Smooth muscle cell (in vitro differentiated cells): ENCODE results near the gene POU2F3. TPM values are rescaled to one million over a fixed set of nuclear protein-coding genes. Genes with fewer than 3 reads are reported as not detected.

ENCODE experiments used
- DNase-seq: peaks from one replicate; lab custom pipeline; 2025; ENCODE audit not compliant: unreplicated experiment; lab: John Stamatoyannopoulos, UW
- H2AFZ ChIP-seq: fragments of 200-600 bp; sonication (generic); 2 replicates; pipeline ENCODE4 v1.6.0; 2016; ENCODE audit warnings: antibody characterized with exemption, low read depth, mild to moderate bottlenecking
- H3F3A ChIP-seq: fragments of 200-600 bp; sonication (generic); 2 replicates; pipeline ENCODE4 v1.6.0; 2017; ENCODE audit warnings: antibody characterized with exemption, low read depth
- H3K27ac ChIP-seq: fragments of 200-600 bp; sonication (generic); 2 replicates; pipeline ENCODE4 v1.5.1; 2016; ENCODE audit warnings: low read depth, mild to moderate bottlenecking
- H3K27me3 ChIP-seq: fragments of 200-600 bp; sonication (generic); 2 replicates; pipeline ENCODE4 v1.6.1; 2016; ENCODE audit warnings: low read depth, mild to moderate bottlenecking
- H3K36me3 ChIP-seq: fragments of 200-600 bp; sonication (generic); 2 replicates; pipeline ENCODE4 v1.5.1; 2016; ENCODE audit warnings: low read depth
- H3K4me1 ChIP-seq: fragments of 200-600 bp; sonication (generic); 2 replicates; pipeline ENCODE4 v1.5.1; 2016; ENCODE audit warnings: low read depth
- H3K4me2 ChIP-seq: fragments of 200-600 bp; sonication (generic); 2 replicates; pipeline ENCODE4 v1.6.0; 2016; ENCODE audit warnings: mild to moderate bottlenecking
- H3K4me3 ChIP-seq: fragments of 200-600 bp; sonication (generic); 2 replicates; pipeline ENCODE4 v1.5.1; 2016; ENCODE audit warnings: mild to moderate bottlenecking
- H3K79me2 ChIP-seq: fragments of 200-600 bp; sonication (generic); 2 replicates; pipeline ENCODE4 v1.6.0; 2016; ENCODE audit warnings: low read depth, mild to moderate bottlenecking
- H3K9ac ChIP-seq: fragments of 200-600 bp; sonication (generic); 2 replicates; pipeline ENCODE4 v1.6.0; 2016; ENCODE audit warnings: low read depth
- H3K9me3 ChIP-seq: fragments of 200-600 bp; sonication (generic); replicated peaks from 2 replicates; pipeline ENCODE4 v1.5.1; 2016; ENCODE audit warnings: low read depth
- H4K20me1 ChIP-seq: fragments of 200-600 bp; sonication (generic); 2 replicates; pipeline ENCODE4 v1.6.0; 2016; ENCODE audit warnings: low read depth
- CTCF ChIP-seq: fragments of 200-600 bp; sonication (generic); IDR thresholded peaks from 2 replicates; pipeline ENCODE4 v1.5.1; 2017; ENCODE audit warnings: borderline replicate concordance, mild to moderate bottlenecking, antibody characterized with exemption; ENCODE audit not compliant: insufficient read depth, poor library complexity, severe bottlenecking
- WGBS: methylation state at CpG from one replicate; pipeline ENCODE4 v1.1.7; 2016; ENCODE audit warnings: low lambda C conversion rate; 5-methylcytosine and 5-hydroxymethylcytosine counted together
- polyA plus RNA-seq: library from polyadenylated mRNA; unstranded; fragments of >200 nt; fragmentation: Nextera tagmentation; extraction: Ambion mirVana; gene quantifications from 2 replicates; pipeline ENCODE4 v1.2.1, GENCODE V29; 2016
- total RNA-seq: library from RNA; depleted of rRNA; stranded (reverse); fragments of >200 nt; gene quantifications from 2 replicates; pipeline ENCODE4 v1.2.3, GENCODE V29; 2014

The POU2F3 gene
- total and polyA plus RNA-seq, 2 experiments from 2014 or later = 2.8 TPM; not detected in 1

DNA sequence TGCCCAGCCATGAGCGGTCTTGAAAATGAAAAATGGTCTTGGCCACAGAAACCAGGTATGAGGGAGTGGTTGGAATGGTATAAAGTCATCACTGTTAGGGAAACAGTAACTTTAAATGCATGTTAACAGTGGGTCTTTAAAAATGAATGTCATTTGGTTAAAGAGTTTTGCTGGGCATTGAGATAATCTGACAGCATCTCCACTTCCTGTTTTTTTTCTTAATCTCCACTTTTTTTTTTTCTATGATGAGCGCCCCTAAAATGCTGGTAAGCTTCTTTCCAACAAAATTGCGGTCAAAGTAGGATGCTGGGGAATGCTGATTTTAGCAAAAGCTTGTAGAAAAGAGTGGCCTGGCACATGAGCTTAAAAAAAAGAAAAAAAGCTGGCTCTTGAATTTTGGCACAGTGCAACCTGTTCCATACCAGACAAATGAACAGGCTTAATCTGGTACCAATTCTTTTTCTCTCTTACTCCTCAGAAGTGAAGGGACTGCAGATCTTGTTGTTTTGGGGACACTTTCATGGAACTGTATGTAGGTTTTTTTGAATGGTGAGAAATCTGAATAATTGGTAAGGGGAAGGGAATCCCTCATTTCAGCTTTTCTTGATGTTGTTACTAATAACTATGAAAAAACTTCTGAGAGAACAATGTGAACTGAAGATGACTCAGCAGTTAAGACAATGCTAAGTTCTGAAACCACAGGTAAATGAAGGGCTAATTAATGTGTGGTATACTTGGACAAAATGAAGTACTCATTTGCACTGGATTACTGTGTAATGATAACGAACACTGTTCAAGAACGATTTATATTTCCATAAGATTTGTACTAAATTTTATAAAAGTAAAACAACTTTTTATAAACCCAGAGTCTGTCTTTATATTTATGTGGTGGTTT lies 93.1 kb downstream of the POU2F3 start:
- H3K36me3 ChIP-seq = no peaks in the 10 kb centered on the region
- H3F3A ChIP-seq = peaks cover 44% of the 10 kb centered on the region
- H4K20me1 ChIP-seq = peaks cover 17% of the 10 kb centered on the region
- 91% methylated on average over 5 of the region's 5 CpGs for WGBS
- H3K4me2 ChIP-seq = no peak overlapping the region
- no peak overlapping the region for H3K9ac ChIP-seq
- no peaks in the 10 kb centered on the region for H3K27me3 ChIP-seq
- DNase-seq = no peak
- H3K79me2 ChIP-seq = peaks cover 17% of the 10 kb centered on the region
- H3K27ac ChIP-seq = peak overlapping the region; percentile 83
- H3K9me3 ChIP-seq = no peaks in the 10 kb centered on the region
- no peak overlapping the region for H3K4me3 ChIP-seq
- TF ChIP-seq CTCF = no peak
- H2AFZ ChIP-seq = no peak overlapping the region
- peaks cover 18% of the 10 kb centered on the region for H3K4me1 ChIP-seq

DNA sequence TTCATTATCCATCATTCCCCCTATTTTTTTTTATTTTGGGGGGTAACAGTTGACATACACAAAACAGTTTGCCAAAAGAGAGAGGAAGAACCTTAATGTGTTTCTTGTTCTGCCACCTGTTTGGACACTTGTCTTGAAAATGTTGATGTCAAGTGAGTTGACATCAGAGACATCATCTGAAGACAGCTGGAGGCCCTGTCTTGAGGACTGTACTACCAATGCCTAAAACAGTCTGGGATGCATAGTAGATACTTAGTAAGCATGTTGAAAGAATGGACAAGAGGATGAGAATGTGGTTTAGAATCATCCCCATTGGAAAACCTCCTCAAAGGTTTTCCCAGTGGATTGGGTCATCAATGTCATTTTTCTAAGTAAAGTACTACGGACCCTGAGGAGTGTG lies 93.9 kb downstream of the POU2F3 start:
- DNase-seq = no peak
- WGBS = 90% methylated on average over 1 of the region's 1 CpG

GRCh38 chr11:120334332-120334731 lies 94.4 kb downstream of the POU2F3 start:
- Histone ChIP-seq H3K4me1 (peaks cover 31% of the 10 kb centered on the region), H3K4me2 (no peak overlapping the region), H4K20me1 (peaks cover 30% of the 10 kb centered on the region), H3K9me3 (no peaks in the 10 kb centered on the region), H3K9ac (no peak overlapping the region), H3K4me3 (no peak overlapping the region), H3F3A (peaks cover 44% of the 10 kb centered on the region), H3K27me3 (no peaks in the 10 kb centered on the region), H3K27ac (no peak overlapping the region), H2AFZ (no peak overlapping the region), H3K79me2 (peaks cover 29% of the 10 kb centered on the region), H3K36me3 (no peaks in the 10 kb centered on the region)
- TF ChIP-seq CTCF = no peak
- WGBS = 72% methylated on average over 1 of the region's 1 CpG
- no peak for DNase-seq

More for the DNA sequence above, 93.9 kb downstream of the POU2F3 start:
- no peak overlapping the region for H3K4me3 ChIP-seq
- H3K9ac ChIP-seq = no peak overlapping the region
- H3K36me3 ChIP-seq = no peaks in the 10 kb centered on the region
- H4K20me1 ChIP-seq = peaks cover 25% of the 10 kb centered on the region
- TF ChIP-seq CTCF = no peak
- peaks cover 25% of the 10 kb centered on the region for H3K4me1 ChIP-seq
- H2AFZ ChIP-seq = no peak overlapping the region
- H3K79me2 ChIP-seq = peaks cover 24% of the 10 kb centered on the region
- no peak overlapping the region for H3K4me2 ChIP-seq
- peaks cover 44% of the 10 kb centered on the region for H3F3A ChIP-seq
- H3K27ac ChIP-seq = no peak overlapping the region
- H3K27me3 ChIP-seq = no peaks in the 10 kb centered on the region
- H3K9me3 ChIP-seq = no peaks in the 10 kb centered on the region
